Neural cell (in vitro differentiated cells): ENCODE data around the gene UBAC2. TPM values are rescaled to one million over a fixed set of nuclear protein-coding genes. Genes with fewer than 3 reads are reported as not detected.

ENCODE experiments used
- H2AFZ ChIP-seq: fragments of 200-600, 300-800 bp; sonication (generic), shearing (Covaris generic); 2 replicates; pipeline ENCODE4 v1.6.0; 2014; ENCODE audit warnings: low read depth, mild to moderate bottlenecking, antibody characterized with exemption, low read length, moderate library complexity
- H3F3A ChIP-seq: fragments of 200-600 bp; shearing (Covaris generic); 2 replicates; pipeline ENCODE4 v1.6.1; 2016; ENCODE audit warnings: mild to moderate bottlenecking, moderate library complexity, mixed read lengths, antibody characterized with exemption, low read length; ENCODE audit not compliant: insufficient read depth, poor library complexity, severe bottlenecking
- H3K27ac ChIP-seq: fragments of 200-600, 300-800 bp; sonication (generic), shearing (Covaris generic); 2 replicates; pipeline ENCODE4 v1.5.1; 2014; ENCODE audit warnings: mild to moderate bottlenecking, low read length, moderate library complexity
- H3K27me3 ChIP-seq: fragments of 300-800, 200-600 bp; sonication (generic), shearing (Covaris generic); 2 replicates; pipeline ENCODE4 v1.6.0; 2014; ENCODE audit warnings: mild to moderate bottlenecking, low read depth, low read length, moderate library complexity; ENCODE audit not compliant: insufficient read depth
- H3K36me3 ChIP-seq: fragments of 300-800, 200-600 bp; sonication (generic), shearing (Covaris generic); 2 replicates; pipeline ENCODE4 v1.5.1; 2014; ENCODE audit warnings: mild to moderate bottlenecking, antibody characterized with exemption, low read length, moderate library complexity; ENCODE audit not compliant: insufficient read depth
- H3K4me2 ChIP-seq: fragments of 300-800, 200-600 bp; sonication (generic), shearing (Covaris generic); 2 replicates; pipeline ENCODE4 v1.6.0; 2014; ENCODE audit warnings: mild to moderate bottlenecking, low read length
- H3K4me3 ChIP-seq: fragments of 300-800, 200-600 bp; sonication (generic), shearing (Covaris generic); 2 replicates; pipeline ENCODE4 v1.5.1; 2014; ENCODE audit warnings: mild to moderate bottlenecking, low read length, moderate library complexity
- H3K79me2 ChIP-seq: fragments of 200-600 bp; shearing (Covaris generic); replicated peaks from 2 replicates; pipeline ENCODE4 v1.6.0; 2014; ENCODE audit warnings: mild to moderate bottlenecking, low read length, moderate library complexity; ENCODE audit not compliant: insufficient read depth
- H3K9ac ChIP-seq: fragments of 300-800, 200-600 bp; sonication (generic), shearing (Covaris generic); 2 replicates; pipeline ENCODE4 v1.6.1; 2016; ENCODE audit warnings: mild to moderate bottlenecking, low read length, mixed read lengths
- H3K9me2 ChIP-seq: fragments of 200-600 bp; shearing (Covaris generic); 2 replicates; pipeline ENCODE4 v1.6.1; 2016; ENCODE audit warnings: mild to moderate bottlenecking, low read length, mixed read lengths; ENCODE audit not compliant: insufficient read depth
- H3K9me3 ChIP-seq: fragments of 200-600, 300-800 bp; sonication (generic), shearing (Covaris generic); 2 replicates; pipeline ENCODE4 v1.6.1; 2016; ENCODE audit warnings: mild to moderate bottlenecking, mixed run types, low read length, moderate library complexity, mixed read lengths
- H4K20me1 ChIP-seq: fragments of 200-600 bp; shearing (Covaris generic); 2 replicates; pipeline ENCODE4 v1.6.1; 2016; ENCODE audit warnings: mild to moderate bottlenecking, mixed run types; ENCODE audit not compliant: insufficient read depth
- CTCF ChIP-seq: fragments of 450-650 bp; IDR thresholded peaks from 2 replicates; pipeline ENCODE4 v1.5.1; 2014; ENCODE audit warnings: antibody characterized with exemption, mild to moderate bottlenecking, moderate library complexity; ENCODE audit not compliant: poor library complexity, severe bottlenecking
- EZH2 ChIP-seq: fragments of 200-600, 300-800 bp; shearing (Covaris generic), sonication (generic); IDR thresholded peaks from 2 replicates; pipeline ENCODE4 v1.6.1; 2014; ENCODE audit warnings: antibody characterized with exemption, low read length, borderline replicate concordance, mild to moderate bottlenecking; ENCODE audit not compliant: insufficient read depth, poor library complexity, severe bottlenecking
- MXI1 ChIP-seq: fragments of 450-650 bp; conservative IDR thresholded peaks from 2 replicates; pipeline ENCODE4 v1.6.1; 2014; ENCODE audit warnings: antibody characterized with exemption, mild to moderate bottlenecking; ENCODE audit not compliant: poor library complexity, severe bottlenecking
- POLR2AphosphoS5 ChIP-seq: IDR thresholded peaks from 2 replicates; pipeline ENCODE4 v1.6.1; 2012
- RAD21 ChIP-seq: fragments of 450-650 bp; conservative IDR thresholded peaks from 2 replicates; pipeline ENCODE4 v1.6.1; 2014; ENCODE audit warnings: antibody characterized with exemption, mild to moderate bottlenecking, moderate library complexity
- REST ChIP-seq: IDR thresholded peaks from 2 replicates; pipeline ENCODE4 v1.6.1; 2012; ENCODE audit warnings: borderline replicate concordance
- TAF1 ChIP-seq: IDR thresholded peaks from 2 replicates; pipeline ENCODE4 v1.6.1; 2012; ENCODE audit warnings: low read depth
- polyA plus RNA-seq: library from polyadenylated mRNA; depleted of rRNA; stranded (reverse); fragments of >200 nt; gene quantifications from 2 replicates; pipeline ENCODE4 v1.2.3, GENCODE V29; 2014

The UBAC2 gene
- polyA plus RNA-seq, 1 donor from 2014 or later: 56.9 TPM

GRCh38 chr13:99377641-99378040 is 177.0 kb downstream of the UBAC2 start:
- H3K9me3 ChIP-seq: no peaks in the 10 kb centered on the region
- no peaks in the 10 kb centered on the region for H4K20me1 ChIP-seq
- no peaks in the 10 kb centered on the region for H3K27me3 ChIP-seq
- no peaks in the 10 kb centered on the region for H3K9me2 ChIP-seq
- no peak overlapping the region for H3K9ac ChIP-seq
- H3K4me3 ChIP-seq: no peak overlapping the region
- no peak overlapping the region for H3K4me2 ChIP-seq
- H3K27ac ChIP-seq: no peak overlapping the region
- no peaks in the 10 kb centered on the region for H3K79me2 ChIP-seq
- TF ChIP-seq TAF1 (no peak), RAD21 (no peak), MXI1 (no peak), CTCF (no peak), REST (no peak)
- H3F3A ChIP-seq: no peaks in the 10 kb centered on the region
- H3K36me3 ChIP-seq: no peaks in the 10 kb centered on the region
- H2AFZ ChIP-seq: no peak overlapping the region

GRCh38 chr13:99378985-99379733 is 178.5 kb downstream of the UBAC2 start:
- Histone ChIP-seq H3K9ac (no peak overlapping the region), H3K27me3 (no peaks in the 10 kb centered on the region), H3K4me2 (no peak overlapping the region), H3K36me3 (no peaks in the 10 kb centered on the region), H2AFZ (no peak overlapping the region), H3K4me3 (no peak overlapping the region), H3K27ac (no peak overlapping the region), H3F3A (no peaks in the 10 kb centered on the region), H3K9me3 (no peaks in the 10 kb centered on the region), H3K79me2 (no peaks in the 10 kb centered on the region), H3K9me2 (no peaks in the 10 kb centered on the region), H4K20me1 (no peaks in the 10 kb centered on the region)
- TF ChIP-seq CTCF (no peak), TAF1 (no peak), REST (no peak), EZH2 (no peak), POLR2AphosphoS5 (no peak)
